Activated CD4-positive, alpha-beta T cell treated with anti-CD3 and anti-CD28 coated beads, Interleukin-2, amount 50 U/mL, for 24 hours (primary cell): Measurements from ENCODE around the gene TMEM130.
"Not testable (repeated sequence)": the region's sequence is repeated elsewhere in the genome, so short reads cannot be mapped to it uniquely, and the experiment has no call there.

Experiments used
- DNase-seq, 2 donors: peaks; one replicate each; pipeline ENCODE4 v3.0.0-alpha.2; 2020; ENCODE audit warnings: low read depth in 1 of 2, low spot score in 1 of 2

TMEM130 gene

DNA sequence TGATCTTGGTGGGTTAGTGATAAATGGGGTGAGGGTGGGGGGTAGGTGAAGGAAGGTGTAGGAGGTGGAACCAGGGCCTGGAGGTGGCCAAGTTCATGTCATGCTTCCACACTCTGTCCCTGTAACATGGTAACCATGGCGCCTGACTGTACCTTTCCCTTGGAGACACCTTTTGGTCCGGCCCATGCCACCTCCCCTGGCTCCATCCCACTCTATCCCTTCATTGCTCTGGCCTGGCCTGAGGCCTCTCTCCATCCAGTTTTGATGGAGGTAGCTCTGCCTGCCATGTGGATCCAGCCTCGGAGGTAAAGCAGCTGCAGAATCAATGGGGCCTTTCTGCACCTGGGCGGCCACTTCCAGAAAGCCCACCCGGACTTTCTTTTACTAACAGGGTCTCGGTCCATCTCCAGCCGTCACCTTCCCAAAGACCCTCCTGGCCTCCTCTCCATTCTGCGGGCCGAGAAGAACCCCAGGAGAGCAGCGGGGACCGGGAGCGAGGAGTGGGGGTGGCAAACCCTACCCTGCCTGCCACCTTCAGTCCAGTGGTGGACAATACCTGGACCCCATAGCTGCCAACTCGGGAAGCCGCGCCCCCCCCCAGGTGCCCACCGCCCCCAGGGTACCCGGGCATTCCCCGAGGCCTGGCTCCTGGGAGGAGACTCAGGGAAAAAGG, 8.0 kb upstream of the TMEM130 start:
- DNase-seq, result no peak

DNA sequence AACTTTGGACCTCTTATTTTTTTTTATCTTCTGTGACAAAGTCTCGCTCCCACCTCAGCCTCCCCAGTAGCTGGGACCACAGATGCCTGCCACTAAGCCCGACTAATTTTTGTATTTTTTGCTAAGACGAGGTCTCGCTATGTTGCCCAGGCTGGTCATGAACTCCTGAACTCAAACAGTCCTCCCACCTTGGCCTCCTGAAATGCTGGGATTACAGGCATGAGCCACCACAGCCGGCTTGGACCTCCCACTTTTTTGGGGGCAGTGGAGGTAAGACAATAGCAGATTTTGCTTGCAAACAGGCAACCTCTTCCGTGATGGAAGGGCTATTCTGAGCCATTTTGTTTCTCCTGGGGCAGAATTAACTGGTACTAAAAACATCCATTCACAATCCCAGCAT, 7.3 kb upstream of the TMEM130 start:
- no peak for DNase-seq

DNA sequence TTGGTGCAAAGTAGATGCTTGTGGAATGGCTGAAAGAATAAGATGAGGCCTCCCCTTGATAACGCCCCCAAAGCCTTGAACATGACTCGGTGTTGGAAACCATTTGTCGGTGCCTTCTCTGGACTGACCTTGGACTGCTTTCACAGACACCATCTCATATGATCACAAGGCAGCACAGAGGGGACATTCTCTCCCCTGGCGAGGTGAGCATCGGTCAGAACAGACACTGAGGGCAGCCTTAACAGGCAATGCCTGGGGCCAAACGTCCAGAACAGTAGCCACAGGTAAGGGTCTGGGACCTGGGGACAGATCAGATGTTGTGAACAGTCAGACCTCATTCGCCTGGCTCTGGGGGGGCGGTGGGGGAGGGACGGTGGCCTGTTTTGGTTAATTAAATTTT, 5.7 kb upstream of the TMEM130 start:
- DNase-seq, result no peak

DNA sequence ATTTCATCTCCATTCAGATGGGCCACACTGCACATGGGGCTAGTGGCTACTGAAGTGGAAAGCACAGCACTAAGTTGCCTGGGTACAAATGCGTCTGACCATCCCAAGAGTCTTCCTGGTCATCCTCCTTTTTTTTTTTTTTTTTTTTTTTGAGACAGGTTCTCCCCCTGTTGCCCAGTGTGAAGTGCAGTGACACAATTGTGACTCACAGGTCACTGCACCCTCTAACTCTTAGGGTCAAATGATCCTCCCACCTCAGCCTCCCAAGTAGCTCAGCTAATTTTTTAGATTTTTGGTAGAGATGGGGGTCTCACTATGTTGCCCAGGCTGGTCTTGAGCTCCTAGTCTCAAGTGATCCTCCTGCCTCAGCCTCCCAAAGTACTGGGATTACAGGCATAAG, 5.1 kb upstream of the TMEM130 start:
- no peak for DNase-seq

DNA sequence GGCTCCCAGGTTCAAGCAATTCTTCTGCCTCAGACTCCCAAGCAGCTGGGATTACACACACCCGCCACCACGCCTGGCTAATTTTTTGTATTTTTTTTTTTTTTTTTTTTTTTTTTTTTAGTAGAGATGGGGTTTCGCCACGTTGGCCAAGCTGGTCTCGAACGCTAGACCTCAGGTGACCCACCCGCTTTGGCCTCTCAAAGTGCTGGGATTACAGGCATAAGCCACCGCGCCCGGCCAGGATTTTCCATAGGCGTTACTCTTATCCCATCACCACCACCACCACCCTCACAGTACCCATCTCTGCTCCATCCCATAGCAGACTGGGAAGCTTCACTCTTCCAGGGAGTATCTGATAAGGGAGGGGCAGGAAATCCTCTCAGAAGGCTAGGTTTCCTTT, 3.8 kb upstream of the TMEM130 start:
- not testable (repeated sequence) for DNase-seq

DNA sequence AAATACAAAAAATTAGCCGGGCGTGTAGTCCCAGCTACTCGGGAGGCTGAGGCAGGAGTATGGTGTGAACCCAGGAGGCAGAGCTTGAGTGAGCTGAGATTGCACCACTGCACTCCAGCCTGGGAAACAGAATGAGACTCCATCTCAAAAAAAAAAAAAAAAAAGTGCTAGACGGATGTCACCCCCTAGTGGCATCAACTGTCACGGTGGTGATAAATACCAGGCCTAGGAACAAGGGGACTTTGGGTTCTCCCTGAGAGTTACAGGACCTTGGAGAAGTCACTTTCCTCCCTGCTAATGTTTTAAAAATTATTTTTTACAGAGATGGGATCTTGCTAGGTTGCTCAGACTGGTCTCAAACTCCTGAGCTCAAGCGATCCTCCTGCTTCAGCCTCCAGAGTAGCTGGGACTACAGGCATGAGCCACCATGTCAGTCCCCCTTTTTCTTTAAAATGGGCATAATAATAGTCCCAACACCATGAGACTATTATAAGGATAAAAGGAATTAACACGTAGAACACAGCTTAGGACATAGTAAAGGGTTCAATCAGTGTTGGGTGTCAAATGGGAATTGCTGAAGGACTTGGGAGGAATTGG, 2.6 kb upstream of the TMEM130 start:
- DNase-seq, result no peak

DNA sequence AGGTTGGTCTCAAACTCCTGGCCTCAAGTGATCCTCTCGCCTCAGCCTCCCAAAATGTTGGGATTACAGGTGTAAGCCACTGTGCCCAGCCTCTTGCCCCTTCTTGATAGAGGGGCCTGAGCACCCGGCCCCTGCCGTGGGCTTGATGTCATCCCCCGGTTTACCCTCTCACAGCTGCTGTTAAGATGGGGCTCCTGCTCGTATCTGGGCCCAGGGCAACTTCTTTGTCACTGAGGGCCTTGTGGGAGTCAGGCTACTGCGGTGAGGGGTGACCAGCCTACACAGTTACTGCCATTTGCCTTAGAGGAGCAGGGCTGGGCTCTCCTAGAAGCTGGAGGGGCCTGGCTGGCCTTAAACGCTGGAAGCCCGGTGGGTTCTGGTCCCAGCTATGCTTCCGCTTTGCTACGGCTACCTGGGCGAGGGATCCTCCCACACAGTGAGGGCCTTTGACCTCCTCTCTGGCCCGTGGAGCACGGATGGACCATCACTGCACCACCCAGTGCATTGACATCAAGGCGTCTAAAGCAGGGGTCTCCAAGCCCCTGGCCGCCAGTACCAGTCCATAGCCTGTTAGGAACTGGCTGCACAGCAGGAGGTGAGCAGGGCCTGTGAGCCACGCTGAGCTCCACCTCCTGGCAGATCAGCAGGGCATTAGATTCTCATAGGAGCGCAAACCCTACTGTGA, 1.1 kb upstream of the TMEM130 start:
- DNase-seq, result no peak

DNA sequence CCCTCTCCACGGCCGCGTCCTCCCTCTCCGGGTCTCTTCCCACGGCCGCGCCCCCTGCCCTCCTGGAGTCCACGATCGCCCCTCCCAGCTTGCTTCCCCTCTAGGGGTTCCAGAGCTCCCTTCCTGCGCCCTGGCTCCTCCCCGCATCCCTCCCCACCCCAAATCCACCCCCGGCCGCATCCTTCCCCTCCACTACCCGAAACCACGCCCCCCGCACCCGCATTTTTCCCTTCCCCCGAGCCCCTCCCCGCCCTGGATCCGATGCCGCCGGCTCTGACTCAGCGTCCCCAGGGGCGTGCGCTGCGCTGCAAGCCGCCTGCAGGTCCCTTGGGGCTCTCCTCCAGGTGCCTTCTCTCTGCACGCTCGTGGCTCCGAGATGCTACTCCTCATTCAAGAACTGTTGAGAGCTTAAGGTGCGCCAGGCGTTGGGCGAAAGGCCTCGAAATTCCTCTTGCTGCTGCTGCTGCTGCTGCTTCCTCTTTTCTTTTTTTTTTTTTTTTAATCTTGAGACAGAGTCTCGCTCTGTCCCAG, 372 bp upstream of the TMEM130 start:
- DNase-seq, result peak; percentile 49 to 71

DNA sequence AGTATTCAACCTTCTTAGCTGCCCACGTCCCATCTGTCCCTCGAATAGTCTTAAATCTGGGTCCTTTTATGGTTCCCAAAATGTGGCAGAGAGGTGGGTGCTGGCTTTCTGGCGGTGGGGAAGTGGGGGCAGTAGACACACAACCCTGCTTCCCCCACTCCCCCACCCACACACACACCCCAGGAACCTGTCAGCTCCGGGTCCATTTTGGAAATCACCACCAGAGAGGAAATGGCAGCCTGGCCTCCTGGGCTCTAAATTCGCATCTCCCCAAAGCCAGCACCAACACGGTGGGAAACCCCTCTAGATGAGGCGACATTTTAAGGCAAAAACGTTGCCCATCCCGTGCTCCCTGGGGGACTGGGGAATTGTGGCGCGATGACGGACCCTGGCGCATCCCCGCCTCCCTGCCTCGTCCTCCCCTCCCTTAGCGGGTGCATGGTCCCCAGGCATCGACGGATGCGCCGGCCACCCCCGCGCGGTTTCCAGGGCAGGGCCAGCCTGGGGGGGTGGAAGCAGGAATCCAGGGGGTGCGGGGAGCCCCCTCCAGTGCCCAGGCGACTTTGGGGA, 702 bp downstream of the TMEM130 start:
- DNase-seq, result no peak

DNA sequence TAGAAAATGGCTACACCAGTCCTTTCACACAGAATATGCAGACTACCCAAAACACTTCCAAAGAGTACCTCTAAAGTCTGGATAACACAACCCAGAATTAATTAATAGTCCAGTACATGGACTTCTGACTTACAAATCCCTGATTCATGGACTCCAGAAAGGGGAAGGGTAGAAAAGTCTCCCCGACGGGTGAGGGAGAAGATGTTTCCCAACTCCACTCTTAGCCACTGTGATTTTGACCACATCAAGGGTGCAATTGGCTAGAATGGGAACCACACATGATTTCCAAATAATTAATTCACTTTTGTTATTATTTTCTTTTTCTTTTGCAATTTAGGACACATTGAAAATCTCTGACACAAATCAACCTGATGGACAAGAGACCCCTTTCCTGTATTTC, 1.4 kb downstream of the TMEM130 start:
- DNase-seq, result no peak

DNA sequence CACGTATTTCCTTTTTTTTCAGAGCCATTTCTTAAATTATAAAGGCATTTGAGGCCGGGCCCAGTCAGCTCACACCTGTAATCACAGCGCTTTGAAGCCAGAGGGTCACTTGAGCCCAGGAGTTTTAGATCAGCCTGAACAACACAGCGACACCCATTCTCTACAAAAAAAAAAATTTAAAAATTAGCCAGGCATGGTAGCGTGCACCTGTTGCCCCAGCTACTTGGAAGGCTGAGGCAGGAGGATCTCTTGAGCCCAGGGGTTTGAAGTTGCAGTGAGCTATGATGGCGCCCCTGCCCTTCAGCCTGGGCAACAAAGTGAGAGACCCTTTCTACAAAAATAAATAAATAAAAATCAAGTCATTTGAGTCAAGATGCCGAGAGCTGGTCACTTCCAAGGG, 3.0 kb downstream of the TMEM130 start:
- DNase-seq, result no peak

DNA sequence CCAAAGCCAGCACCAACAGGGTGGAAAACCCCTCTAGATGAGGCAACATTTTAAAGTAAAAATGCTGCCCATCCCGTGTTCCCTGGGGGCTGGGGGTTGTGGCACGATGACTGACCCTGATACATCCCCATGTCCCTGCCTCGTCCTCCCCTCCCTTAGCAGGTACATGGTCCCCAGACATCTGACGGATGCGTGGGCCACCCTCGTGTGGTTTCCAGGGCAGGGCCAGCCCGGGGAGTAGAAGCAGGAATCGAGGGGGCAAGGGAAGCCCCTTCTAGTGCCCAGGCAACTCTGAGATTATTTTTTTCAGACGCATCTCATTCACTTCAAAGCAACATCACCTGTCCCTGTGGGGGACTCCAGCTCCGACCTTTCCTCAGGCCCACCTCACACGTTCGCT, 3.5 kb downstream of the TMEM130 start:
- no peak for DNase-seq

DNA sequence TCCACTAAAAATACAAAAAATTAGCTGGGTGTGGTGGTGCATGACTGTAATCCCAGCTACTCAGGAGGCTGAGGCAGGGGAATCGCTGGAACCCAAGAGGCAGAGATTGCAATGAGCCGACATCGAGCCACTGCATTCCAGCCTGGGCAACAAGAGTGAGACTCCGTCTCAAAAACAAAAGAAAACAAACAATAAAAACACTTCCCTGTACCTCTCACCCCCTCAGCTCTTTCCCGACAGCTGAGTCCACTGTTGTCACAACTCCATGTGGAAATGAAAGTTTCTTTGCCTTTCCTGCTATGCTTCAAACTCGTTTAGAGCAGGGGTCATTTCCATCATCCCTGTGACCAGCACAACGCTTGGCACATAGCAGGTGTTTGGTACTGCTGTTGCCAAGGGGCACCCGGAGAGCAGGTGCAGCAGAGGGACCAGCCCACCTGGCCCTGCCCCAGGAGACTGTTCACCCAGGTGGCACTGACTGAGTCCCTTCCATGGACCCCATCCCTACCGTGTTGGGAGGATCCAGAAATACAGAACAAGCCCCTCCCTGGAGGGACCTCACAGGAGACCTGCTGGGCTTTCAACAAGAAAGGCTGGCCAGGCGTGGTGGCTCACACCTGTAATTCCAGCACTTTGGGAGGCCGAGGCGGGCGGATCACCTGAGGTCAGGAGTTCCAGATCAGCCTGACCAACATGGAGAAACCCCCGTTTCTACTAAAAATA, 4.9 kb downstream of the TMEM130 start:
- DNase-seq, result no peak

DNA sequence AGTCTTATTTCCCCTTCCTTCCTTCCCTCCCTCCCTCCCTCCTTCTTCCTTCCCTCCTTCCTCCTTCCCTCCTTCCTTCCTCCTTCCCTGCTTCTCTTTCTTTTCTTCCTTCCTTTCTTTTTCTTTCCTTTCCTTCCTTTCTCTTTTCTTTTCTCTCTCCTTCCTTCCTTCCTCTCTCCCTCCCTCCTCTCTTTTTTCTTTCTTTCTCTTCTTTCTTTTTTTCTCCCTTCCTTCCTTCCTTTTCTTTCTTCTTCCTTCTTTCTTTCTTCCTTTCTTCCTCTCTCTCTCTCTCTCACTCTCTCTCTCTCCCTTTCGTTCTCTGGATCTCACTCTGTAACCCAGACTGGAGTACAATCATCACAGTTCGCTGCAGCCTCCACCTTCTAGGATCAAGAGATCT, 6.2 kb downstream of the TMEM130 start:
- no peak for DNase-seq

DNA sequence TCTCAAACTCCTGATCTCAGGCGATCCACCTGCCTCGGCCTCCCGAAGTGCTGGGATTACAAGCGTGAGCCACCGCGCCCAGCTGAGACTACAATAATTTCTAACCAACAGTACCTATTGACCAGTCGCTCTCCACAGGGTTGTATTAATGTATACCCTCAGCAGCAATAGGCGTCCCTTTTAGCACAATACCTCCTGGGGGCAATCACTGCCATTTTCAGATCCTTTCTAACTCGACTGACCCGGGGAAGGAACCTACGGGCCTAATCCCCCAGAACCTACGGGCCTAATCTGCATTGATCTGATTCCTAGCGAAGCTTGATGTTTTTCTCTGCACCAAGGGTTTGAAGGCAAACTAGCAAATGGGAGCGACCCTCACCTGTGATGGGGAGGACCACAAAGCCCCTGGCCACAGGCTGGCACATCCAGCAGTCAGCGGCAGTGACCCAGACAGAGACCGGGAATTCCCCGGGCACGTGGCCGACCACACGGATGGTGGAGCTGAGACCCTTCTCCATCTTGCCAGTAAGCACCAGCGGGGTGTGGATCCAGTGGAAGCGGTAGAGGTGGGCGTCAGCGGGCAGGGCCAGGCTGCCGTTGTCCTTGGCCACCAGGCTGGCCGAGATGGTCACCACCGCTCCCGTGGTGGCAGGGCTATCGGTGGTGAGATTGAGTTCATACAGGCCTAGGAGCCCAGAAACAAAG, 6.9 kb downstream of the TMEM130 start:
- no peak for DNase-seq

DNA sequence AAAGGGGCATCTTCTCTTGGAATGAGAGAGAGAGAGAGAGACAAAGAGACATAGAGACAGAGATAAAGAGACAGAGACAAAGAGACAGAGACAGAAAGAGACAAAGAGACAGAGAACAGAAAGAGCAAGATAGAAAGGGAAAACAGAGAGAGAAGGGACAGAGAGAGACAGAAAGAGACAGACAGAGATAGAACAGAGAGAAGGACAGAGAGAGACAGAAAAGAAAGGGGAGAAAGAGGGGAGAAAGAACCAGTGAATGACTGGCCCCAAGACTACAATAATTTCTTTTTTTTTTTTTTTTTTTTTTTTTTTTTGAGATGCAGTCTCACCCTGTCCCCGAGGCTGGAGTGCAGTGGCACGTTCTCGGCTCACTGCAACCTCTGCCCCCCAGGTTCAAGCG, 7.6 kb downstream of the TMEM130 start:
- DNase-seq, result no peak

DNA sequence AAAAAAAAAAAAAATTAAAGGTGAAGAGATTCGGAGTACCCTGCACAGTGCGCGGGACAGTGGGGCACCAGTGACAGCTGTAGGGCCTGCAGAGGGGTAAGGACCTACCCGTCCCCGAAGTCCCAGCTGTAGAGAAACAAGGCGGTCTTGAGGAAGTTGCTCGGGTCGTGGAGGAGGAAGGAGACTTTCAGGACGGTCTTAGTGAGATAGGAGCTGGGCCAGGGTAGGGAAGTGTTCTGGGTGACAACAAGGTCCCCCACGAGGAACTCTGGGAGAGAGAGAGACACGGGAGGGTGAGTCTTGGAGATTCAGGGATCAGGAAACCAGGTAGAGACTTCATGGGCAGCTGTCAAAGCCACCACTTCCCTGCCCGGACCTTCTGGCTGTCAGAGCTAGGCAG, 9.7 kb downstream of the TMEM130 start:
- no peak for DNase-seq

DNA sequence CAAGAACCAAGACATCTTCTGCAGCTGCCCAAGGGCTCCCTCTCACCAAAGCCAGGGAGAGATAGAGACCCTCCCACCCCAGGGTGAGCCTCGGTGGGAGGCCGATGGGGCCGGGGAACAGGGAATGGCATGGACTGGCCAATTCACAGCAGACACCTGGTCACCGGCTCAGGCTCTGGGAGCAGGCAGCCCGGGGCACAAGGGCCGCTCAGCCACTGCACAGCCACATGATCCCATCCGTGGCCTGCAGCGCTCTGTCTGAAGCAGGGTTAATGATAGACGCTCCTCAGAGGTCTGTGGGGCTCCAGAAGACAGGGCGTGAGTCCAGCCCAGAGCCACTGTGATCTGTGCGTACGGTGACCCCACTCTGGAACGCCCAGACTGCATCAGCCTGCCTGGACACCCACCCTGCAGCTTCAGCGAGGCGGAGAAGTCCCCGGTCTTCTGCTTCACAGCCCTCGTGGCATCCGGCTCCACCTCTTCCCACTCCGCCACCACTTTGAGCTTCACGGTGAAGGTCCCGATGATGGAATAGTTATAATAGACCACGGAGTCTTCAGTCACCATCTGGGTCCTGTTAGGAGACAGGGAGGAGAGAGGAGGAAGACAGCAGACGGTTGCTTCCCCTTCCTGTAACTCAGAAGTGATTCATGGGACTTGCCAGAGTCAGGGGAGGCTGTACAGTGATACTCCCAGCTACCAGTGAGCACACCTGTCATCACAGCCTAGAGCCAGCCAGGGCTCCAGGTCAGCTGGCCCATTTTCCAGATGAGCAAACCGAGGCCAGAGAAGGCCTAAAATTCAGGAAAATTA, 14.0 kb downstream of the TMEM130 start:
- no peak for DNase-seq

DNA sequence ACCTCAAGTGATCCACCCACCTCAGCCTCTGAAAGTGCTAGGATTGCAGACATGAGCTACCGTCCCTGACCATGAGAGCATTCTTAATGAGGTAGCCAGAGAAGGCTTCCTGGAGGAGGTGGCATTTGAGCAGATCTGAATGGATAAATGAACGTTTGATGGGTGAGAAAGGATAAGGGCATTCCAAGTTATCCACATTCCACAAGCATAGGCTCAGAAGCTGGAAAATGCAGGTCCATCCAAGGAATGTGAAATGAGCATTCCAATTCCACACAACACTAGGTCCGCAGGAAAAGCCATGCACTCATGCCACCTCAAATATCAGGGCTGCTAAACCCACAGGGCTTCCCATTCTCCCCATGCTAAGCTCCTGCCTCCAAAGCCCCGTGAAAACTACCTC, 17.0 kb downstream of the TMEM130 start:
- no peak for DNase-seq

DNA sequence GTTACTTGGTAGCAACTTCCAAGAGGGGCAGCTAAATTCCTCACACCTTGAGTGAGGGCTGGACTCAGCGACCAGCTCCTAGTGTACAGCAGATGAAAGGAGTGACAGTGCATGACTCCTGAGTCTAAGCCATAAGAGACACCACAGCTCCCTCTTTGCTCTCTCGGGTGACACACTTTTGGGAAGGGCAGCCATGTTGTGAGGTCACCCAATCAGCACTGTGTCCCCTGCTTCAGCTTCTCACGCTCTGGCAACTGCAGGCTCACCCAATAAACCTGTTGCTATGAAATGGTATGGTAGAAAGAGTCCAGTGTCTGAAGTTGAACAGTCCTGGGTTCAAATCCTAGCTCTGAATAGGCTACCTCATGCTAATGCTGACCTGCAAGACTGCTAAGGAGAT, 20.9 kb downstream of the TMEM130 start:
- no peak for DNase-seq
